OCI-LY3 (cell line): Measurements from ENCODE around the gene CORT.

Source experiments
- CTCF ChIP-seq: fragments of 200-600, 300-600 bp; sonication (generic); IDR thresholded peaks from 2 replicates; pipeline ENCODE4 v1.5.1; 2014; ENCODE audit warnings: antibody characterized with exemption, low read length, low read depth
- EZH2phosphoT487 ChIP-seq: fragments of 200-600 bp; shearing (Covaris generic); IDR thresholded peaks from 2 replicates; pipeline ENCODE4 v1.6.1; 2018; ENCODE audit warnings: antibody characterized with exemption, mixed run types, low read depth

DNA sequence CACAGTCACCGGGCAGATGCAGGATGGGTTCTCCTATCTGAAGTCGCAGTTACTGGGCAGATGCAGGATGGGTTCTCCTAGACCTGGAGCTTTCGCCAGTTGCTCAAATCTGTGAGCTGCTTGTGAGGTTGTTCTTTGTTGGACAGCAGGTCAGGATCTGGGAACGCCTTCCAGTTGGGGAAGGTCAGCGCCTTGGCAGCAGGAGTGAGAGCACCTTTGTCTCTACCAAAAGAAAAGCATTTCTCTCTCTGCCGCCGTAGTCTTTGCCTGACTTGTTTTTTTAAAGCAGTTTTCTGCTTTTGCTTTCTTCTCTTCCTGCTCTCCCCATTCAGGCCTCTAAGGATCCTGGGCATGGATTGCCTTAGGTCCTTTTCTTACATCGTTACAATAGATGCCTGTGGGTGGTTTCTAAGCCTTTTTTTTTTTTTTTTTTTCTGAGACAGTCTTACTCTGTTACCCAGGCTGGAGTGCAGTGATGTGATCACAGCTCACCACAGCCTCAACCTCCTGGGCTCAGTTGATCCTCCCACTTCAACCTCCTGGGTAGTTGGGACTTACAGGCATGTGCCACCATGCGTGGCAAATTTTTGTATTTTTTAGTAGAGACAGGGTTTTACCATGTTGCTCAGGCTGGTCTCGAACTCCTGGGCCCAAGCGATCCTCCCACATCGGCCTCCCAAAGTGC, 40.6 kb downstream of the CORT start:
- no peak for TF ChIP-seq CTCF
- no peak for TF ChIP-seq EZH2phosphoT487
